COLO829 (cell line): Measurements from ENCODE around the gene HPSE2.
"Not testable (repeated sequence)": the region's sequence is repeated elsewhere in the genome, so short reads cannot be mapped to it uniquely, and the experiment has no call there.

Experiments used
- DNase-seq: peaks from one replicate; pipeline ENCODE4 v3.0.0; 2012; ENCODE audit warnings: low spot score

The HPSE2 gene

GRCh38 chr10:99235658-99236626 lies at the start of gene HPSE2:
Gene HPSE2 (minus strand): TSS chr10:99235852.
- no peak for DNase-seq

- no peak for DNase-seq
Observed at GRCh38 chr10:99280472-99280871, 44.8 kb upstream of the HPSE2 start.

- no peak for DNase-seq
Observed at GRCh38 chr10:99279626-99280111, 44.0 kb upstream of the HPSE2 start.

GRCh38 chr10:99276848-99277486 lies 41.3 kb upstream of the HPSE2 start:
- peak; percentile 8 for DNase-seq

- no peak for DNase-seq
Observed at GRCh38 chr10:99266383-99266782, 30.7 kb upstream of the HPSE2 start.

- DNase-seq = no peak
Observed at GRCh38 chr10:99248824-99249223, 13.2 kb upstream of the HPSE2 start.

- not testable (repeated sequence) for DNase-seq
Observed at GRCh38 chr10:99247893-99248292, 12.2 kb upstream of the HPSE2 start.

- no peak for DNase-seq
Observed at GRCh38 chr10:99236627-99237309, 1.1 kb upstream of the HPSE2 start.

- no peak for DNase-seq
Observed at GRCh38 chr10:99234791-99235657, 628 bp downstream of the HPSE2 start.

GRCh38 chr10:99234041-99234790 lies 1.4 kb downstream of the HPSE2 start:
- DNase-seq = no peak

- no peak for DNase-seq
Observed at GRCh38 chr10:99233689-99234037, 2.0 kb downstream of the HPSE2 start.

GRCh38 chr10:99233000-99233688 lies 2.5 kb downstream of the HPSE2 start:
- DNase-seq = no peak

GRCh38 chr10:99232360-99232999 lies 3.2 kb downstream of the HPSE2 start:
- no peak for DNase-seq

GRCh38 chr10:99224766-99225165 lies 10.9 kb downstream of the HPSE2 start:
- no peak for DNase-seq

GRCh38 chr10:99207340-99207739 lies 28.3 kb downstream of the HPSE2 start:
- DNase-seq = no peak

GRCh38 chr10:99203310-99203709 lies 32.3 kb downstream of the HPSE2 start:
- DNase-seq = no peak

- no peak for DNase-seq
Observed at GRCh38 chr10:99172950-99173349, 62.7 kb downstream of the HPSE2 start.

GRCh38 chr10:99172128-99172738 lies 63.4 kb downstream of the HPSE2 start:
- peak; percentile 62 for DNase-seq

- no peak for DNase-seq
Observed at GRCh38 chr10:99170116-99170675, 65.5 kb downstream of the HPSE2 start.
